ENCODE measurements around the gene TUT1. TPM values are rescaled to one million over a fixed set of nuclear protein-coding genes. Genes with fewer than 3 reads are reported as not detected.

TUT1 gene
- total and polyA plus RNA-seq, 3 donors from 2014 or later = 24.3 to 30.0 (median 25.0) TPM

- 93 to 94% methylated on average over 2 of the region's 2 CpGs for WGBS, 2 donors
- no peak for TF ChIP-seq CTCF (IDR thresholded peaks at IDR 0.05)
- Histone ChIP-seq H3K9me3 (no peaks in the 10 kb centered on the region), H3K27ac (no peak overlapping the region), H3K4me1 (peaks cover 4% of the 10 kb centered on the region), H3K4me3 (no peak overlapping the region), H3K27me3 (no peaks in the 10 kb centered on the region), H3K36me3 (ENCODE audit: low read depth, missing control alignments) (no peaks in the 10 kb centered on the region)
- no peak for DNase-seq
- intact Hi-C loops (cut with DNase I; ENCODE audit: low total_unique reads) = no loop called here
These were observed 59.2 kb downstream of the TUT1 start for GRCh38 chr11:62532096-62532495.

Small RNA genes within 50 kb of the gene (microRNA-seq; reads per million reads assigned to microRNA genes)
- gene MIR6747 (ENCODE audit: borderline number of aligned reads in 2 of 2, borderline replicate concordance in 1 of 2) = 0 to 2.8 reads per million in 2 donors

Small RNA genes within 50 kb of the gene (small RNA-seq; reads per million reads assigned to genes)
- gene AP001458.1 (0 reads per million in 2 donors), gene EEF1G (0 reads per million in 2 donors), gene MIR6747 (0 reads per million in 2 donors)

Other genes with a start within 250 kb of the TUT1 start
- gene SCGB1A1, start 172.5 kb downstream of the TUT1 start, total RNA-seq = not detected
- gene SCGB1A1, start 172.5 kb downstream of the TUT1 start, polyA plus RNA-seq (ENCODE audit: insufficient read depth, low read depth, low replicate concordance) = not detected
- gene AHNAK, start 44.7 kb downstream of the TUT1 start, total RNA-seq = 100 to 1,000 TPM; 137 to 148 TPM
- gene AHNAK, start 44.7 kb downstream of the TUT1 start, polyA plus RNA-seq (ENCODE audit: insufficient read depth, low read depth, low replicate concordance) = 95.8 TPM
- gene EEF1G, start 17.6 kb downstream of the TUT1 start, total RNA-seq = 100 to 1,000 TPM; 607 to 868 TPM
- 1,165 TPM for gene EEF1G, start 17.6 kb downstream of the TUT1 start, polyA plus RNA-seq (ENCODE audit: insufficient read depth, low read depth, low replicate concordance)
- 100 to 1,000 TPM in 1 of 2 donors, 10 to 100 TPM in 1; 97.2 to 115 TPM for gene MTA2, start 10.3 kb upstream of the TUT1 start, total RNA-seq
- 87.6 TPM for gene MTA2, start 10.3 kb upstream of the TUT1 start, polyA plus RNA-seq (ENCODE audit: insufficient read depth, low read depth, low replicate concordance)
- 10 to 100 TPM; 39.3 to 57.8 TPM for gene EML3, start 21.3 kb upstream of the TUT1 start, total RNA-seq
- gene EML3, start 21.3 kb upstream of the TUT1 start, polyA plus RNA-seq (ENCODE audit: insufficient read depth, low read depth, low replicate concordance) = 29.3 TPM
- gene ROM1, start 21.7 kb upstream of the TUT1 start, total RNA-seq = 1 to 10 TPM; 6.1 to 9.7 TPM
- gene ROM1, start 21.7 kb upstream of the TUT1 start, polyA plus RNA-seq (ENCODE audit: insufficient read depth, low read depth, low replicate concordance) = 9.0 TPM
- 10 to 100 TPM; 66.4 to 69.2 TPM for gene B3GAT3, start 30.5 kb upstream of the TUT1 start, total RNA-seq
- 36.6 TPM for gene B3GAT3, start 30.5 kb upstream of the TUT1 start, polyA plus RNA-seq (ENCODE audit: insufficient read depth, low read depth, low replicate concordance)
- gene GANAB, start 55.1 kb upstream of the TUT1 start, total RNA-seq = 100 to 1,000 TPM; 152 to 219 TPM
- gene GANAB, start 55.1 kb upstream of the TUT1 start, polyA plus RNA-seq (ENCODE audit: insufficient read depth, low read depth, low replicate concordance) = 190 TPM
- 10 to 100 TPM; 20.0 to 24.7 TPM for gene INTS5, start 61.8 kb upstream of the TUT1 start, total RNA-seq
- gene INTS5, start 61.8 kb upstream of the TUT1 start, polyA plus RNA-seq (ENCODE audit: insufficient read depth, low read depth, low replicate concordance) = 12.6 TPM
- 10 to 100 TPM; 39.3 to 62.8 TPM for gene C11orf98, start 73.7 kb upstream of the TUT1 start, total RNA-seq
- 100 TPM for gene C11orf98, start 73.7 kb upstream of the TUT1 start, polyA plus RNA-seq (ENCODE audit: insufficient read depth, low read depth, low replicate concordance)
- 1 to 10 TPM; 2.4 to 3.7 TPM for gene CSKMT, start 73.8 kb upstream of the TUT1 start, total RNA-seq
- gene CSKMT, start 73.8 kb upstream of the TUT1 start, polyA plus RNA-seq (ENCODE audit: insufficient read depth, low read depth, low replicate concordance) = 2.0 TPM
- gene UQCC3, start 80.2 kb upstream of the TUT1 start, total RNA-seq = 1 to 10 TPM; 8.0 to 8.1 TPM
- gene UQCC3, start 80.2 kb upstream of the TUT1 start, polyA plus RNA-seq (ENCODE audit: insufficient read depth, low read depth, low replicate concordance) = 4.2 TPM
- gene LBHD1, start 80.7 kb upstream of the TUT1 start, total RNA-seq = 10 to 100 TPM in 1 of 2 donors, 1 to 10 TPM in 1; 8.2 to 11.6 TPM
- 11.1 TPM for gene LBHD1, start 80.7 kb upstream of the TUT1 start, polyA plus RNA-seq (ENCODE audit: insufficient read depth, low read depth, low replicate concordance)
- gene UBXN1, start 87.5 kb upstream of the TUT1 start, total RNA-seq = 100 to 1,000 TPM; 173 to 190 TPM
- gene UBXN1, start 87.5 kb upstream of the TUT1 start, polyA plus RNA-seq (ENCODE audit: insufficient read depth, low read depth, low replicate concordance) = 196 TPM
- gene LRRN4CL, start 98.0 kb upstream of the TUT1 start, total RNA-seq = 1 to 10 TPM; 4.7 to 5.6 TPM
- 5.0 TPM for gene LRRN4CL, start 98.0 kb upstream of the TUT1 start, polyA plus RNA-seq (ENCODE audit: insufficient read depth, low read depth, low replicate concordance)
- 100 to 1,000 TPM; 292 to 525 TPM for gene BSCL2, start 115.9 kb upstream of the TUT1 start, total RNA-seq
- 519 TPM for gene BSCL2, start 115.9 kb upstream of the TUT1 start, polyA plus RNA-seq (ENCODE audit: insufficient read depth, low read depth, low replicate concordance)
- 1 to 10 TPM; 2.0 to 4.5 TPM for gene GNG3, start 116.2 kb upstream of the TUT1 start, total RNA-seq
- 11.1 TPM for gene GNG3, start 116.2 kb upstream of the TUT1 start, polyA plus RNA-seq (ENCODE audit: insufficient read depth, low read depth, low replicate concordance)
- gene HNRNPUL2, start 135.9 kb upstream of the TUT1 start, total RNA-seq = 10 to 100 TPM; 31.8 to 42.5 TPM
- 42.9 TPM for gene HNRNPUL2, start 135.9 kb upstream of the TUT1 start, polyA plus RNA-seq (ENCODE audit: insufficient read depth, low read depth, low replicate concordance)
- gene TTC9C, start 137.0 kb upstream of the TUT1 start, total RNA-seq = 10 to 100 TPM; 34.0 to 39.5 TPM
- gene TTC9C, start 137.0 kb upstream of the TUT1 start, polyA plus RNA-seq (ENCODE audit: insufficient read depth, low read depth, low replicate concordance) = 41.5 TPM
- 10 to 100 TPM; 14.0 to 17.4 TPM for gene ZBTB3, start 162.6 kb upstream of the TUT1 start, total RNA-seq
- gene ZBTB3, start 162.6 kb upstream of the TUT1 start, polyA plus RNA-seq (ENCODE audit: insufficient read depth, low read depth, low replicate concordance) = 6.7 TPM
- gene POLR2G, start 170.1 kb upstream of the TUT1 start, total RNA-seq = 10 to 100 TPM; 48.1 to 71.2 TPM
- 78.6 TPM for gene POLR2G, start 170.1 kb upstream of the TUT1 start, polyA plus RNA-seq (ENCODE audit: insufficient read depth, low read depth, low replicate concordance)
- gene TAF6L, start 179.9 kb upstream of the TUT1 start, total RNA-seq = 10 to 100 TPM; 22.4 to 32.0 TPM
- gene TAF6L, start 179.9 kb upstream of the TUT1 start, polyA plus RNA-seq (ENCODE audit: insufficient read depth, low read depth, low replicate concordance) = 13.6 TPM
- gene TMEM179B, start 195.9 kb upstream of the TUT1 start, total RNA-seq = 100 to 1,000 TPM; 119 to 124 TPM
- gene TMEM179B, start 195.9 kb upstream of the TUT1 start, polyA plus RNA-seq (ENCODE audit: insufficient read depth, low read depth, low replicate concordance) = 87.0 TPM
- 10 to 100 TPM; 24.1 to 25.5 TPM for gene TMEM223, start 200.5 kb upstream of the TUT1 start, total RNA-seq
- 11.5 TPM for gene TMEM223, start 200.5 kb upstream of the TUT1 start, polyA plus RNA-seq (ENCODE audit: insufficient read depth, low read depth, low replicate concordance)
- gene NXF1, start 213.9 kb upstream of the TUT1 start, total RNA-seq = 10 to 100 TPM; 94.6 to 98.7 TPM
- 88.3 TPM for gene NXF1, start 213.9 kb upstream of the TUT1 start, polyA plus RNA-seq (ENCODE audit: insufficient read depth, low read depth, low replicate concordance)
- gene STX5, start 240.5 kb upstream of the TUT1 start, total RNA-seq = 10 to 100 TPM; 42.2 to 49.1 TPM
- gene STX5, start 240.5 kb upstream of the TUT1 start, polyA plus RNA-seq (ENCODE audit: insufficient read depth, low read depth, low replicate concordance) = 55.0 TPM
- gene TEX54, start 241.3 kb upstream of the TUT1 start, total RNA-seq = 10 to 100 TPM; 18.4 to 38.1 TPM
- 40.7 TPM for gene TEX54, start 241.3 kb upstream of the TUT1 start, polyA plus RNA-seq (ENCODE audit: insufficient read depth, low read depth, low replicate concordance)
- 10 to 100 TPM; 33.4 to 46.7 TPM for gene WDR74, start 248.1 kb upstream of the TUT1 start, total RNA-seq
- gene WDR74, start 248.1 kb upstream of the TUT1 start, polyA plus RNA-seq (ENCODE audit: insufficient read depth, low read depth, low replicate concordance) = 39.0 TPM

All from testis (tissue), 3 donors.